Measurements from ENCODE around the gene DENND1B.

The DENND1B gene, protein sequence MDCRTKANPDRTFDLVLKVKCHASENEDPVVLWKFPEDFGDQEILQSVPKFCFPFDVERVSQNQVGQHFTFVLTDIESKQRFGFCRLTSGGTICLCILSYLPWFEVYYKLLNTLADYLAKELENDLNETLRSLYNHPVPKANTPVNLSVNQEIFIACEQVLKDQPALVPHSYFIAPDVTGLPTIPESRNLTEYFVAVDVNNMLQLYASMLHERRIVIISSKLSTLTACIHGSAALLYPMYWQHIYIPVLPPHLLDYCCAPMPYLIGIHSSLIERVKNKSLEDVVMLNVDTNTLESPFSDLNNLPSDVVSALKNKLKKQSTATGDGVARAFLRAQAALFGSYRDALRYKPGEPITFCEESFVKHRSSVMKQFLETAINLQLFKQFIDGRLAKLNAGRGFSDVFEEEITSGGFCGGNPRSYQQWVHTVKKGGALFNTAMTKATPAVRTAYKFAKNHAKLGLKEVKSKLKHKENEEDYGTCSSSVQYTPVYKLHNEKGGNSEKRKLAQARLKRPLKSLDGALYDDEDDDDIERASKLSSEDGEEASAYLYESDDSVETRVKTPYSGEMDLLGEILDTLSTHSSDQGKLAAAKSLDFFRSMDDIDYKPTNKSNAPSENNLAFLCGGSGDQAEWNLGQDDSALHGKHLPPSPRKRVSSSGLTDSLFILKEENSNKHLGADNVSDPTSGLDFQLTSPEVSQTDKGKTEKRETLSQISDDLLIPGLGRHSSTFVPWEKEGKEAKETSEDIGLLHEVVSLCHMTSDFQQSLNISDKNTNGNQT

DNA sequence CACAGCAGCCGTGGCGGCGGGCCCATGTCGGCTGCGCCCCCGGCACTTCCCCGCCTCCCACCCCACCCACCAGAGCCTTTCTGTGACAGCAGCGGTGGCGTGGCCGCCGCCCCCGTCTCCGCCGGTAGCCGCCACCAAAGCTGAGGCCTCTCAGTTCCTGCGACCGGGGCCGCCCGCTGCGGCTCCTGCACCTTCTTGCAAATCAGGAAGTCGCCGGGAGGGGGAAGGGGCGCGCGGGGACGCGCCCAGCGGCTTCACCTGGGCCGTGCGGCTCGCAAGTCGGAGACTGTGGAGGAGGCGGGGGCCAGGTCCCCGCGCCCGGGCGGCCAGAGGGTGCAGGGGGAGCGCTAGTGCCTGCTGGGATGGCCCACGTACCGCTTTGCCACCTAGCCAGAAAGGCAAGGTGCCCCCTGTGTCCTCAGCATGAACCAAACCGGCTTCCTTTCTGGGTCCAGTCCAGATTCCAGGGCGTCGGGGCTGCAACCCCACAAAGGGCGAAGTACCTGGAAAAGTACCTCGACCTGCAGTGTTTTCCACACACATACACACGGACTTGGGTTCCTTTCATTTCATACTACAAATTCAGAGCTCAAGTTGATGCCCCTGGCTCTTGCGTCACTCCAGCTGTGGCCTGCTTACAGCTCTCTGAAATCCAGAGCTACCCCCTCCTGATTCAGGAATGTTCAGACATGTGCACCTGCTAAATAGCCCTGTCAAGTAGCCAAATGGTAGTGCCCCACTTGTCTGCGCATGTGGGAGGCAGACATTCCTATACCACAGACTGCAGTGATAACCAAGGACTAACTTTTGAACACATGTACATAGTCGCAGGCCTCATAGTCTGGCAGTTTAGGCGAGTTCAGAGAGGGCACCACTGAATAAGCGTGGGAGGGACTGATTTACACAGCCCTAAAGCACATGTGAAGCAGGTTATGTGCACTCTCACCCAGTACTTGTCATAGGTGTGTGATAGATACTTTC, at the start of gene DENND1B:
TSS of gene DENND1B (minus strand) at position 199 of the 981 bp plus-strand sequence. CDS start 325 bp downstream, outside the sequence.
- peak; percentile 45 for DNase-seq (ENCODE audit: low read depth)

DNA sequence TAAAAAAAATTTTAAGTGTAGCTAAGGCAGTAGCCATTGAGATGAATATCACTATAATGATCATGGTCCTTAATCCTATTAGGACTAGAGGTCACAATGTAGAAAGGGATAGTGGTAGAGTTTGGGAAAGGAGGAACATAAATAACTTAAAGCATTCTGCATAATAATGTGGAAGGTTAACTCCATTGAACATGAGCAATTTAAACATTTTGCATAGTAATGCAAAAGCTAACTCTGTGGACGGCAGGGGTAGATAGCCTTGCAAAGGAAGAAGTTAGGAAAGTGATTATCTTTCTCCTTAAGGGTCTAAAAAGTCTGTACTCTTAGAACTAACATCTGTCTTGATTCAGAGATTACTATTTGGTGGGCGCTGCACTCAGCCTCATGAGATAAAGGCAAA, 39.0 kb upstream of the DENND1B start:
- DNase-seq (ENCODE audit: low read depth), result no peak

DNA sequence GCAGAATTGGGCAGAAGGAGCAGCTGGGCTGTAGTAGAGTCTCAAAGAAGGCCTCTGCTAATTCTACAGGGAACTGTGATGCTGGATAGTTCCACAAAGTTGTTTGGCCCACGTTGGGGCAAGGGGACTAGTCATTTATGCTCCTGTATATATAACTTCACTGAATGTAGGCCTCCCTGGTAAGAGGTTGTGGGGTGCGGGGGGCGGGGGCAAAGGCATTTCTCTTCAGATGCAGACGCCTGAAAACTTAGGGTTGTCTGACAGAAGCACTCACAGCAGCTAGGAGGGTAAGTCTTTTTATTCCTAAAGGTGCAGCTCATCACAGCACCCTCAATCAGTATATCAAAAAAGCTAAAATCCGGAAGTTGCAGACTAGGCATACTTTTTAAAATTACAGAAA, 38.5 kb upstream of the DENND1B start:
- DNase-seq (ENCODE audit: low read depth), result no peak

DNA sequence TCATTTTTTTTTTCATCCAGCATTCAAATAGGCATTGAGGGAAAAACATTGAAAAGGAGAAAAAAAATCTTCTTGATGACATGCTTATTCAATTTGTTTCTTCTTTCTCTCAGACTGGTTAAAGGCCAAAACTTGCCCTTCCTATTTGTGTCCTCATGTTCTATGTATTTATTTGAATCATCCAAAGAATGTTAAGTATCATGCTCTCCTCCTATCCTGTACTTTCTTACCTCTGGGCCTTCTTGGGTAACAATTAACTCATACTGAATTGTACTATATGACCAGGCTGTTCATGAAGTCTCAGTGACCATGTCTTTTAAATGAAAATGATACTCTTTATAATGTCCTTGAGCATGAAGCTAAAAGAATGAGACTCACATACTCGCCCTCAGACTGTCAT, 36.5 kb upstream of the DENND1B start:
- DNase-seq (ENCODE audit: low read depth), result no peak

DNA sequence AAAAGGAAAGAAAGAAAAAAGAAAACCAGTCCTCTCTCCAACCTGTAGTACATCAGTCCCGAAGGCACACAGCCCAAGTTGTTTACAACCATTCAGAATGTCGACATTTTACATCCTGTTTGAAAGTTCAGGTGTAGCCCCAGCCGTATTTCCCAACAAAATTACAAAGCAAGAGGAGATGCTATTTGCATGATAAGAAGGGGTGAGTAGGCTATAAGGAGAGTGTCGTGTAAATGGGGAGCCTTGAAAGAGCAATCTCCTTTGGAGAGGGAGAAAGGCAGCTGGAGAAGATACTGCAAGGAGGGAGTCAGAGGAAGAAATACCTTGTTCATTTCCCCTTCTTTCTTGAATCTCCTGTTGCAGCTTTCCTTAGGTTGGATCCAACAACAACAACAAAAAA, 35.5 kb upstream of the DENND1B start:
- DNase-seq (ENCODE audit: low read depth), result no peak

DNA sequence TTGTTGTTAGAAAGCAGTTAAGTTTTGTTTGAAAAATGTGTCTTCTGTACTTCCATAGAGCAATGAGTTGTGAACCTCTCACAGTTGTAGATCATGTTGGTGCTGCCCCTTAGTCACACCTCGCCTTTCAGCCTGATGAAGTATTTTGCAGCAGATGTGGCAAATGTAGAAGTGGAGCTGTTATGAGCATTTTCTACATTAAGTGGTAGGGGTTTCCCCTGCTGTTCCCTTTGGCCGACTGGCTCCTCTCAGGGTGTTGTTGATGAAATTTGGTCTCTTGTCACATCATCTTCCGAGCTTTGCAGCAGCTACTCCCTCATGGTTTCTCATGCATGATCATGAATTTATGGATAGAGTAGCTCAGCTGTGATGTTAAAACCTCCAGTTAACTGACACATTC, 33.6 kb upstream of the DENND1B start:
- DNase-seq (ENCODE audit: low read depth), result no peak

DNA sequence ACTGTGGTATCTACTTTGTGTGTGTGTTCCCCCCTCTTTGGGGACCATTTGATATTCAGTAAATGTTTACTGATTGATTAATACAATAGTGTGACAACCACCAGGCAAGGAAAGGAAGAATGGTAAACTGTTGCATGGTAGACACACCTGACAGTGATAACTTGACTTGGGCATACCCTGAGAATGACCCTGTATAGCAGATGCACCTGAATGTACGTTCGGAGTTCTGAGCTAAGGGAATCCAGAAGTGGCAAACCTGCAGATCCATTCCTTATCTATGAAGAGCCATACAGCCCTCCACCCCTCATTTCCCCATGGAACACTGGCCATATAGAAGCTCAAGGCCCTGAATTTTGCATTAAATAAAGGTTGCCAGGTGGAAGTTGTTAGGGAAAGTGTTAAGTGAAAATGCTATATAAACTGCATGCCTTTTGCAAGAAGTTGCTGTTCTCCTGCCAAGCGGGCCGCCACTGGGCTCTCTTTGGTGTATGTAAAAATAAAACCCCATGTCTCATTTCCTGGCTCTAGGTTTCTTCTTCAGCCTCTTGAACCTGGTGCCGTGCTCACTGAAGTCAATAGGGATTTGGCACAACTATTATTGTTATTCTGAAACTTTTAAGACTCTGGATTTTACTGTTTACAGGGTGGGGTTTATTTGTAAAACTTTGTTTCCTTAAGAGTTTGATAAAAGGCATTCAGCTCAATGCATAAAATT, 32.6 kb upstream of the DENND1B start:
- DNase-seq (ENCODE audit: low read depth), result no peak

DNA sequence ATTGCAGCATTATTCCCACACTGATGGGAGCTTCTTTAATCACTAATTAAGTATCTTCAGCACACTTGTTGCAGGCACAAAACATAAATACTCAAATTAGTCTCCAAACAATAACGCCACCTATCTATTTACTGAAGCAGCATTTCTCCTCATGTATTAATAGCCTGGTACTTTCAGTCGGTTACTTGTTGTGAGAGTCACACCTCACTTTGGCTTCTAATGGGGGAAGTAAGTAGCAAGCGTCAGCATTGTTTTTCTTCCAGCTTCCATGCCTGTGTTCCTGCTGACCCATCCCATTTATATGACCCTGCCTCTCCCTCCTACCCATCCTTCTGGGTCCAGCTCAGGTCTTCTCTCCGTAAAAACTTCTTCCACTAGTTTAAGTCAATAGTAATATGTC, 31.9 kb upstream of the DENND1B start:
- no peak for DNase-seq (ENCODE audit: low read depth)

DNA sequence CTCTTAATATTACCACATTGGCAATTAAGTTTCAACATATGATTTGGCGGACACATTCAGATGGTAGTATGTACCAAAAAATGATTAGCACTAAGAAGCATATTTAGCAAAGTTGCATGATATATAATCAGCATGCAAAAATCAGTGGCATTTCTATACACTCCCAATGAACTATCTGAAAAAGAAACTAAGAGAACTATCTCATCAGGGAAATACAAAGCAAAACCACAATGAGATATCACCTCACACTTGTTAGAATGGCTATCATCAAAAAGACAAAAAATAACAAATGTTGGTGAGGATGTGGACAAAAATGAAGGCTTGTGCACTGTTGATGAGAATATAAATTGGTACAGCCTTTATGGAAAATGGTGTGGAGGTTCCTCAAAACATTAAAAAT, 31.4 kb upstream of the DENND1B start:
- DNase-seq (ENCODE audit: low read depth), result no peak

DNA sequence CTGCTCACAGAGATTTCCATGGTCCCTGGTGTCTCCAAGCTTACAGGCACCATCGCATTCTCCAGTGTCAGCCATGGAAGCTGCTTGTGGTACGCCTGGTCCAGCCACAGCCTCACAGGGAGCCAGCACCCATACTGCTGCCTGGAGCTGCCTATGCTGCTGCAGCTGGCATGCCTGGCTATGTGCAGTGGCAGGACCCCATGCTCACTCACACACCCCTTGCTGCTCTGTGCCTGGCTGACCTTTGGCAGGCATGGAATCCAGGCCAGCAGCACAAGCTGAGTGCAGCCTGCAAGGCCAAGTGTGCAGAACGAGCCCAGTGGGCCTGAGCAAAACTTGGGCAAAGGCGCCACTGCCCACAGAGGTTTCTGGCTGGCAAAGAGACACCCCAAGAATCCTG, 26.4 kb upstream of the DENND1B start:
- DNase-seq (ENCODE audit: low read depth), result no peak

DNA sequence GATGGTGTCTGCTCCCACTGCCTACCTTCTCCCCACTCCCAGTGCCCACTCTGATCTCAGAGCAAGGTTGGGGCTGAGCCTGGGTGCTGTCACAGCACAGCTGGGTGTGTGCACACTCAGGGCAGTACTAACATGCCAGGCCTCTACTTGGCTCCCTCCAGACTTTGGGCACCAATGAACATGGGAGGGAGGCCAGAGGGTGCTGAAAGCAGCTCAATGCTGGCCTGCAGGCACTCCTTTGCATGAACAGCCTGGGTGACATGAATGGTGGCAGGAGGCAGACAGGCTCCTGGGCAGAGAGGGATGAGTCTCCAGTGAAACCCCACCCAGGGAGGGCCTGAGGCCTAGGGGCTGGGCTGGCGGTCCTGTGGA, 25.8 kb upstream of the DENND1B start:
- no peak for DNase-seq (ENCODE audit: low read depth)

DNA sequence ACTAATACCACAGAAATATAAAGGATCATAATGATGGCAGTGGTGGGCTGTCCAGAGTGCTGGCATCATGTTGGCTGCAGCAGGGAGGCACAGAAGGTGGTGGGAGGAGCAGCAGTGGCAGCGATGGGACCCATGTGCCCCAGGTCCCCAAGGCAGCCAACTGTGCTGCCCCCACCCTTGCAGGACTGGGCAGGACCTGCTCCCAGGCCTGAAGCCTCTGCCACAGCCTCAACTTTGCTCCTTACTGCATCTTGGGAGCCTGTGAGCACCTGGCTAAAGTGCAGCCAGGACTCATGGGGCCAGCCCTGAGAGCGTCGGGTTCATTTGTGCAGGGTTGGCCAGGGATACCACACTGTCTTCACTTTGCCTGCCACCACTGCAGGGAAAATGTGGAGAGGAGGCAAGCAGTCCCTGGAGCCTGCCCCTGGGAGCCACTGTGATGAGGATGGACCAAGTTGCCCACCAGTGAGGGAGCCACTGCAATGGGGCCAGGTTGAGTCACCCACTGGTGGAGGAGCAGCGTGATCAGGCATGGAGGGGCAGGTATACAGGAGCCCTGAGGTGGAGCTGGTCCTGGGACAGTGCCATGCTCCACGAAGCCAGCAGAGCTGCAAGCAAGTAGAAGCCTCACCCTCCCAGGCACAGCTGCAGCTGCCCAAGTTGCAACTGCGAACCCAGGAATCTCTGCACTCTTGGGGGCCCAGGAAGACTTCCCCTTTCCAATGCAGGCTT, 25.3 kb upstream of the DENND1B start:
- no peak for DNase-seq (ENCODE audit: low read depth)

DNA sequence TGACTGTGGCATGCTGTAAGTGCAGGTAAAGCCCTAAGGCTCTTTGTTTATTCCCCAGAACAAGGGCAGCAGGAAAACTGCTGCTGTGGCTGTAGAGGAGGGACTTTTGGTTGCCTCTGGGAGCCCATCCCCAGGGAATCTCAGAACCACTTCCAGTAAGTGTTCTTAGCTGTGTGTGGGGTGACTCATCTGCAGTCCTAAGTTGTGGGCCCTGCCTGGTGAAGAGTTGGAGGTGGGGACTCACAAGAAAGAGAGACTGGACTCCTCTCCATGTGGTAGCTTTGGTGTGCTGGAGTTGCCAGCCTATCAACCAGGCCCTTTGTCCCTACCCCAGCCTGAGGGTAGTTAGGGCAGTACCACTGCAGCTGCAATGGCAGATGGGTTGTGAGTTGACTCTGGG, 24.0 kb upstream of the DENND1B start:
- DNase-seq (ENCODE audit: low read depth), result peak; percentile 72

DNA sequence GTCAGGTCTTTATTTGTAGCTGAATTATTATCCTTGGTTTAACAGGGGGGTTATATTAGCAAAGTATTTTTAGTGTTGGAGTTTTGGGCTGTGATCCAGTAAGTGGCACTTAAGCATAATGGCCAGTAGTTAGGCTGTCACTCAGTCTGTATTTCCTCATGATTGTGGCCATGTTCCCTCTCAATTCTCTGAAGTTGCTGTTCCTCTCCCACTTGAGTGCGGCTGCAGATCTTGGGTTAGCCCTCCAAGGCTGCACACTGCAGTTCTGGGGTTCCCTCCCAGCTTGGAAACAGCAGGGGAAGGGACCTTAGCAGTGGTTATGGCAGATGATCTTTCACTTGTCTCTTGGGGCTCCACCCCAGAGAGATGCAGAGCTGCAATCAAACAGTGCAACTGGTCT, 23.2 kb upstream of the DENND1B start:
- DNase-seq (ENCODE audit: low read depth), result no peak

DNA sequence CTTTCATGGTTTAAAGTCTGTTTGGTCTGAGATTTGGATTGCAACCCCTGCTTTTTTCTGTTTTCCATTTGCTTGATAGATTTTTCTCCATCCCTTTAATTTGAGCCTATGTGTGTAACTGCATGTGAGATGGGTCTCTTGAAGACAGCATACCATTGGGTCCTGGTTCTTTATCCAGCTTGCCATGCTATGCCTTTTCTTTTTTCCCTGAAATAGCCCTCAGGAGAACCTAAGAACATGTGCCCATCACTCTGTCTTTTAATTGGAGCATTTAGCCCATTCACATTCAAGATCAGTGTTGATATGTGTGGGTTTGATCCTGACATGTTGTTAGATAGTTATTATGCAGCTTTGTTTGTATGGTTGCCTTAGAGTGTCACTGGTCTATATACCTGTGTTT, 21.7 kb upstream of the DENND1B start:
- no peak for DNase-seq (ENCODE audit: low read depth)

DNA sequence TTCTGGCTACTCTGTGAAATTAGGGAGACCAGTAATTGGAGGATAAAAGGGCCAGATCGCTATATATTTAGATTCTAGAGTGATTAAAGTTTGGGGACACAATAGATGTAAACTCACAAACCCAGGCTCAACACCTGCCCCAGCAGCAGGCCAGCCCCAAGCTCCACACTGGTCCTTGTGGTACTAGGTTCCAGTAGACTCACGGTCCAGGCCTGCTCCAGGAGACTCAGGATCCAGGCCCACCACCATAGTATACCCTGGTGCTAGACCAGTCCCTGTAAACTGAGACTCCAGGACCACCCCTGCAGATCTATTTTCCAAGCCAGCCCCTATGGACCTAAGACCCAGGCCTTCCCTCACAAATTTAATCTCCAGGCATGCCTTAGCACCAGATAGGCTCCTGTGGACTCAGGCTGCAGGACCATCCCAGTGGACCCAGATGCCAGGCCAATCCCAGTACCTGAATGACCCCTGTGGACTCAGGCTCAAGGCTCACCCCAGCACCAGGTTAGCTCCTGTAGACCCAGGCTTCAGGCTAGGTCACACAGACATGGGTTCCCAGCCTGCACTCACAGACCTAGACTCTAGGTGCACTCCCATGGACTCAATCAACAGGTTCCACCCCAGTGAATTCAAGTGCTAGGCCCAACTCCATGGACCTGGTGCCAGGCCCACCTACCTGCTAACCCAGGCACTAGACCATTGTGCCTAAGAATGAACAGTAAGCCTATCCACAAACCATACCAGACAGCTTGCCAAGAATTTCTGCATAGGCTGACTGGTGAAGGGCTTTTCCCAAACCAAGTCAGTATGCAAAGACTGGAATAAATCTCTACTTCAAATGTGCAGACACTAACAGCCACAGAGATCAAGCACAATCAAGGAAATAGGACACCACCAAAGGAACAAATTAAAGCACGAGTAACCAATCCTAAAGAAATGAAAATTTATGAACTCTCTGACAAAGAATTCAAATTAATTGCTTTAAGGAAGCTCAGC, 13.8 kb upstream of the DENND1B start:
- no peak for DNase-seq (ENCODE audit: low read depth)

DNA sequence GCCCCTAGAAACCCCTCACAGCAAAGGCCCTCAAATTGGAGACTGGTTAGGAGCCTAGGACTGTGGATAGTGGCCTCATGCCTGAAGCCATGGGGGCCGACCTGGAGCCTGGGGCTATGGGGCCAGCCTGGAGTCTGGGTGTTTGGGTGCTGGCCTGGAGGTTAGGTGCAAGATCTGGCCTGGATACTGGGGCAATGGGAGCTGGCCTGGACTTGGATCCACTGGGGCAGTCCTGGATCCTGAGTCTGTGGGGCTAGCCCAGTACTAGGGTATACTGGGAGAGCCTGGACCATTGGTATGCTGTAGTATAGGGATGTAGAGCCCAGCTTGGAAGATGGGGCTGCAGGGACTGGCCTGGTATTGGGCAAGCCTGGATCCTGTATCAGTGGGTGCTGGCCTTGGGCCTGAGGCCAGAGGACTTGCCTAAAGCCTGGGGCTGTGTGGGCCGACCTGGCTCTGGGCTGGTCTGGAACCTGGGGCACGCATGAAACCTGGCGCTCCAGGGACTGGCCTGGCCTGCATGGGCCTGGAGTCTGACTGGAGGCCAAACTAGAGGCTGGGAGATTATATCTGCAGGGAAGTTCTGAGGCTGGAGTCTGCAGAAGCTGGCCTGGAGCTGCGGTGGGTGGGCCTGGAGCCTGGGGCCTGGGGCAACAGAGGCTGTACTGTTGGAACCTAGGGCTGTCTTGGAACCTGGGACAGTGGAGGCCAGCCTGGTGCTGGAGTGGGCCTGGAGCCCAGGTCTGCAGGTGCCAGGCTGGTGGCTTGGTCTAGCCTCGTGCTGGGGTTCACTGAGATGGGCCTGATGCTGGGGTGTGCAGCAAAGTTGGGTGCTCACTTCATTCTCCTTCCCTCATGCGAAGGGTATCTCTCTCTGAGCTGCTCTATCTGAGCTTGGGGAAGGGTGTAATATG, 12.6 kb upstream of the DENND1B start:
- DNase-seq (ENCODE audit: low read depth), result no peak

DNA sequence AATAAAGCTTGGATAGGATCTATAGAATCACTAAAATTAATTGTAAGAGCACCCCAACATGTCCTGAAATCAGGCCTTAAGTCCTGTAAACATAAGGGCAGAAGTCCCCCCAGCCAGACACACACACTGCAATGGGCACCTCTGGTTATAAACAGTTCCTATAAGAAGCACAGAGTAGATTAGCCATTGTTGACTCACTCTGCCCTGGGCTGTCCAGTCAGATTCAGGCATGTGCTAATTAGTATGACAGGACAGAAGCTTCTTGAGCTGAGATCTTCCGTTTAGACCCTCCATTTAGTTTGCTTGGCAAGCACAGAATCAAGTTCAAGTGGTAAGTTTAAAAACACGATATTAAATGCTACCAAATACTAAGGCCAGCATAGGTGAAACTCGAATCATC, 11.8 kb upstream of the DENND1B start:
- no peak for DNase-seq (ENCODE audit: low read depth)

DNA sequence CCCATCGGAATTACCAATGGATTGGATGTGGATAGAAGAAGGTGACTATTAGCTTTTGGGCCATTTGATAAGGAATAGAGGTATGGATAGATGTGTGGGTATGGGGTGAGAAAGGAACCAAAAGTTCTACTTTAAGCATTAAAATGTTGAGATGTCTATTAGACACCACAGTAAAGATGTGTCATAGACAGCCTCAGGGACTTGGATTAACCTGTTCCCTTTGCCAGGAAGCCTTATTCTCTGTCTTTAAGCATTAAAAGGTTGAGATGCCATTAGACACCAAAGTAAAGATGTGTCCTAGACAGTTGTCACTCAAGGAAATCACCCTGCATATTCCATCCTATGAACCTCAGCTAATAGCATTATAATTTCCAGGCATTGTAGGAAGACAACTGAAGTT, 11.0 kb upstream of the DENND1B start:
- no peak for DNase-seq (ENCODE audit: low read depth)

All from fibroblast of gingiva (primary cell).